GM12878 (cell line): Measurements from ENCODE around the gene REL. TPM values are rescaled to one million over a fixed set of nuclear protein-coding genes. Genes with fewer than 3 reads are reported as not detected.

Source experiments
- ATAC-seq: fragments of 200-7000 bp; cut with Tn5 transposase; 3 replicates; pipeline ENCODE4 v1.9.1; 2020; ENCODE audit warnings: mild to moderate bottlenecking, moderate library complexity
- BruUV-seq: library from RNA; stranded (reverse); fragments of 400-500 nt; replicated peaks from 2 replicates; lab custom pipeline; 2021; lab: Mats Ljungman, UMichigan
- CTCF ChIA-PET: fragments of 300-600 bp; sonication (Branson Sonifier 250); formaldehyde crosslinking; extraction: SDS; loops from one replicate; lab custom pipeline; 2021; ENCODE audit warnings: inconsistent platforms; lab: Yijun Ruan, JAX
- POLR2A ChIA-PET: fragments of 350-600 bp; formaldehyde crosslinking; extraction: SDS; loops from one replicate; lab custom pipeline; 2021; ENCODE audit warnings: inconsistent platforms; lab: Charles Lee
- RAD21 ChIA-PET: fragments of 300-600 bp; sonication (Branson Sonifier 250); formaldehyde crosslinking; loops from one replicate; lab custom pipeline; 2023; ENCODE audit warnings: antibody characterized with exemption; ENCODE audit not compliant: unreplicated experiment; lab: Charles Lee
- SMC1A ChIA-PET: fragments of 300-600 bp; sonication (Branson Sonifier 250); formaldehyde crosslinking; loops from one replicate; lab custom pipeline; 2023; ENCODE audit not compliant: unreplicated experiment, uncharacterized antibody; lab: Charles Lee
- DNase-seq: peaks from one replicate; pipeline ENCODE4 v3.0.0-alpha.2; 2011; ENCODE audit warnings: low read depth, low spot score
- FAIRE-seq: peaks from 3 replicates; lab custom pipeline; 2011; peaks lifted over from hg19 to GRCh38; lab: Jason Lieb, UNC
- H2AFZ ChIP-seq: 2 replicates; pipeline ENCODE4 v1.6.0; 2011; ENCODE audit warnings: low read depth, low read length, control low read depth; ENCODE audit not compliant: control insufficient read depth
- H3K27ac ChIP-seq: 2 replicates; pipeline ENCODE4 v1.5.1; 2011; ENCODE audit warnings: control low read depth; ENCODE audit not compliant: control insufficient read depth, insufficient read depth
- H3K27me3 ChIP-seq, 2 experiments: replicated peaks in 1 of 2; 2 replicates each; pipeline versions ENCODE4 v1.6.0 to v1.6.1; 2011; ENCODE audit warnings: low read length in 1 of 2; ENCODE audit not compliant: control insufficient read depth in 2 of 2, insufficient read depth in 2 of 2
- H3K36me3 ChIP-seq, 2 experiments: 2 replicates each; pipeline ENCODE4 v1.5.1; 2011; ENCODE audit warnings: low read length in 1 of 2; ENCODE audit not compliant: control insufficient read depth in 2 of 2, insufficient read depth in 2 of 2
- H3K4me1 ChIP-seq: 2 replicates; pipeline ENCODE4 v1.6.1; 2011; ENCODE audit warnings: mild to moderate bottlenecking, low read length, moderate library complexity, mixed read lengths; ENCODE audit not compliant: control insufficient read depth, insufficient read depth
- H3K4me2 ChIP-seq: 2 replicates; pipeline ENCODE4 v1.6.0; 2011; ENCODE audit warnings: control low read depth; ENCODE audit not compliant: control insufficient read depth, insufficient read depth
- H3K4me3 ChIP-seq: fragments of 200-600 bp; sonication (generic); 2 replicates; pipeline ENCODE4 v1.5.1; 2016
- H3K79me2 ChIP-seq: 2 replicates; pipeline ENCODE4 v1.6.0; 2011; ENCODE audit warnings: low read length; ENCODE audit not compliant: control insufficient read depth, insufficient read depth
- H3K9ac ChIP-seq: 2 replicates; pipeline ENCODE4 v1.8.0; 2011; ENCODE audit warnings: low read length, control low read depth, mixed read lengths; ENCODE audit not compliant: control insufficient read depth, insufficient read depth
- H3K9me3 ChIP-seq: replicated peaks from 3 replicates; pipeline ENCODE4 v1.5.1; 2011; ENCODE audit warnings: mild to moderate bottlenecking, low read length; ENCODE audit not compliant: control insufficient read depth, insufficient read depth
- H4K20me1 ChIP-seq: 2 replicates; pipeline ENCODE4 v1.6.0; 2011; ENCODE audit not compliant: control insufficient read depth, insufficient read depth
- BHLHE40 ChIP-seq, 2 experiments: fragments of 450-650 bp in 1 of 2; IDR thresholded peaks; 2 replicates each; pipeline ENCODE4 v1.6.1; 2011 to 2017; ENCODE audit warnings: low read depth in 2 of 2, borderline replicate concordance in 1 of 2, improper control_type of control experiment in 1 of 2, low read length in 1 of 2, mild to moderate bottlenecking in 1 of 2
- NR2C1 ChIP-seq: fragments of 450-650 bp; IDR thresholded peaks from 2 replicates; pipeline ENCODE4 v1.6.1; 2017; ENCODE audit warnings: antibody characterized with exemption, mild to moderate bottlenecking, moderate library complexity
- RUNX3 ChIP-seq: IDR thresholded peaks from 2 replicates; pipeline ENCODE4 v1.6.1; 2012; ENCODE audit warnings: low read length, inconsistent platforms
- SIX5 ChIP-seq: IDR thresholded peaks from 2 replicates; pipeline ENCODE4 v1.6.1; 2011; ENCODE audit warnings: mild to moderate bottlenecking, low read depth, low read length, moderate library complexity; ENCODE audit not compliant: severe bottlenecking
- SREBF2 ChIP-seq: IDR thresholded peaks from 2 replicates; pipeline ENCODE4 v1.6.1; 2012; ENCODE audit warnings: mild to moderate bottlenecking, low read length
- WGBS: methylation state at CpG from one replicate; pipeline ENCODE4 v1.1.6; 2016; ENCODE audit warnings: low lambda C conversion rate; ENCODE audit not compliant: insufficient replicate concordance, insufficient coverage; ENCODE audit errors: missing lambda C conversion rate; 5-methylcytosine and 5-hydroxymethylcytosine counted together
- in situ Hi-C: fragments of 300-500 bp; cut with MboI; formaldehyde crosslinking; loops from 9 replicates; pipeline ENCODE4 v1.14.3; 2018; ENCODE audit warnings: mixed read lengths
- intact Hi-C: fragments of 100-400 bp; cut with micrococcal nuclease; formaldehyde crosslinking; loops from one replicate; pipeline ENCODE4 v1.14.2; 2022; ENCODE audit not compliant: unreplicated experiment
- polyA plus RNA-seq, 11 experiments: library from polyadenylated mRNA; depleted of rRNA in 4 of 11; unstranded in 6 of 11; stranded (reverse) in 5 of 11; fragments of >200 nt; fragmentation: Nextera tagmentation in 4 of 11; fragmentation: Illumina TruSeq in 1 of 11; extraction: Ambion mirVana in 4 of 11; extraction: Trizol in 1 of 11; gene quantifications; 1 replicate in 1 of 11; 2 replicates in 10 of 11; pipeline versions ENCODE4 v1.2.1 to v1.2.3, GENCODE V29; 2011 to 2016; ENCODE audit warnings: inconsistent platforms in 2 of 11, missing spikeins in 2 of 11, low read depth in 1 of 11
- total RNA-seq, 4 experiments: library from RNA; depleted of rRNA in 3 of 4; stranded (reverse); fragments of >200 nt in 3 of 4; fragmentation: Illumina TruSeq in 1 of 4; extraction: Trizol in 1 of 4; gene quantifications; 2 replicates each; pipeline versions ENCODE4 v1.2.1 to v1.2.3, GENCODE V29; 2013 to 2021
- TF ChIP-seq, protein P1 (sequence below), 3 experiments: IDR thresholded peaks in 2 of 3; conservative IDR thresholded peaks in 1 of 3; 2 replicates each; pipeline ENCODE4 v1.5.1; 2011; ENCODE audit warnings: low read depth in 3 of 3, low read length in 3 of 3, mild to moderate bottlenecking in 3 of 3, control low read depth in 2 of 3, moderate library complexity in 2 of 3, inconsistent platforms in 1 of 3, mixed read lengths in 1 of 3; ENCODE audit not compliant: control insufficient read depth in 2 of 3, insufficient read depth in 1 of 3; ENCODE audit errors: extremely low read depth in 1 of 3
- TF ChIP-seq, protein P2 (sequence below): fragments of 450-650 bp; IDR thresholded peaks from 2 replicates; pipeline ENCODE4 v1.6.1; 2018; ENCODE audit warnings: mild to moderate bottlenecking, low read depth, moderate library complexity; ENCODE audit not compliant: partially characterized antibody
- TF ChIP-seq, protein P3 (sequence below): IDR thresholded peaks from 2 replicates; pipeline ENCODE4 v1.6.1; 2012; ENCODE audit warnings: low read length, inconsistent platforms

REL gene
- total and polyA plus RNA-seq, 10 of the 15 experiments (the other 5 are each of a cell fraction or from before 2014, with no cell fraction given) = 6.3 to 52.4 (median 26.6) TPM

DNA sequence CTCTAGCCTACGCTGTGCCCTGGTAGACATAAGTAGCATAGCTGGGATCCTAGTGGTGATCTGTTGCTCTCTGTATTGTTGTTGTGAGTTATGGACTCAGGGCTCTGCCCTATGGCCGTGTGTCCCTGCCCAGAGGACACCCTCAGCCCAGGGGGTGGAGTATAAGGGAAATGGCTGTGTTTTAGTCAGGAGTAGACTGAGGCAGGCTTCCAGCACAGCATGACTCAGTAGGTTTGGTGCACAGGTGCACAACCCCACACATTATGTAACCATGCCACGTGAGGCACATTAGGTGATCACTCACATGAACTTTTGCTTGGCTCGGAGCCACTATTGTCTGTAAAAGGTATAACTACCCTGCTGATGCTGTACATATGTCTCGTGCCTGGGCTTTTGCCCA, 76.3 kb downstream of the REL start:
- WGBS = 95% methylated on average over 5 of the region's 5 CpGs
- DNase-seq (no peak), ATAC-seq (no peak), FAIRE-seq (no peak)
- peaks cover 0 to 20% of the 10 kb centered on the region in 2 experiments; a peak in 2 of 4 replicates for H3K36me3 ChIP-seq
- no peak overlapping the region for H3K27ac ChIP-seq
- no peaks in the 10 kb centered on the region for H3K4me1 ChIP-seq
- no peak overlapping the region for H2AFZ ChIP-seq
- ChIA-PET SMC1A (interaction anchor here (1.2 to 1.8 kb wide), 3 partner anchors 8 to 41 kb away, joined by 3 to 5 read pairs (median 4); no protein-coding TSS in a partner anchor), CTCF (interaction anchor here (0.7 to 1.5 kb wide), 2 partner anchors 40 to 250 kb away, joined by 3 read pairs; no protein-coding TSS in a partner anchor), POLR2A (interaction anchor here (1.4 kb wide), 1 partner anchor 64 kb away, joined by 3 read pairs; no protein-coding TSS in a partner anchor), RAD21 (interaction anchor here (0.7 to 1.3 kb wide), 2 partner anchors 8 to 10 kb away, joined by 3 to 4 read pairs; no protein-coding TSS in a partner anchor)
- TF ChIP-seq SIX5 = no peak
- TF ChIP-seq SREBF2 = no peak
- TF ChIP-seq NR2C1 = no peak
- TF ChIP-seq RUNX3 = no peak
- TF ChIP-seq, protein P1, sequence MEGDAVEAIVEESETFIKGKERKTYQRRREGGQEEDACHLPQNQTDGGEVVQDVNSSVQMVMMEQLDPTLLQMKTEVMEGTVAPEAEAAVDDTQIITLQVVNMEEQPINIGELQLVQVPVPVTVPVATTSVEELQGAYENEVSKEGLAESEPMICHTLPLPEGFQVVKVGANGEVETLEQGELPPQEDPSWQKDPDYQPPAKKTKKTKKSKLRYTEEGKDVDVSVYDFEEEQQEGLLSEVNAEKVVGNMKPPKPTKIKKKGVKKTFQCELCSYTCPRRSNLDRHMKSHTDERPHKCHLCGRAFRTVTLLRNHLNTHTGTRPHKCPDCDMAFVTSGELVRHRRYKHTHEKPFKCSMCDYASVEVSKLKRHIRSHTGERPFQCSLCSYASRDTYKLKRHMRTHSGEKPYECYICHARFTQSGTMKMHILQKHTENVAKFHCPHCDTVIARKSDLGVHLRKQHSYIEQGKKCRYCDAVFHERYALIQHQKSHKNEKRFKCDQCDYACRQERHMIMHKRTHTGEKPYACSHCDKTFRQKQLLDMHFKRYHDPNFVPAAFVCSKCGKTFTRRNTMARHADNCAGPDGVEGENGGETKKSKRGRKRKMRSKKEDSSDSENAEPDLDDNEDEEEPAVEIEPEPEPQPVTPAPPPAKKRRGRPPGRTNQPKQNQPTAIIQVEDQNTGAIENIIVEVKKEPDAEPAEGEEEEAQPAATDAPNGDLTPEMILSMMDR (IDR thresholded peaks at IDR 0.05 in 2 of 3, conservative IDR thresholded peaks at IDR 0.05 in 1 of 3; ENCODE audit: control insufficient read depth in 2 of 3, extremely low read depth in 1 of 3, insufficient read depth in 1 of 3, low read depth in 3 of 3, low read length in 3 of 3) = no peak
- TF ChIP-seq BHLHE40 (IDR thresholded peaks at IDR 0.05; ENCODE audit: borderline replicate concordance in 1 of 2, low read depth in 2 of 2, low read length in 1 of 2) = 0 out of 4 replicates have a peak, but pooled peaks of 1 of the 2 experiments have one; percentile 36
- TF ChIP-seq, protein P2, sequence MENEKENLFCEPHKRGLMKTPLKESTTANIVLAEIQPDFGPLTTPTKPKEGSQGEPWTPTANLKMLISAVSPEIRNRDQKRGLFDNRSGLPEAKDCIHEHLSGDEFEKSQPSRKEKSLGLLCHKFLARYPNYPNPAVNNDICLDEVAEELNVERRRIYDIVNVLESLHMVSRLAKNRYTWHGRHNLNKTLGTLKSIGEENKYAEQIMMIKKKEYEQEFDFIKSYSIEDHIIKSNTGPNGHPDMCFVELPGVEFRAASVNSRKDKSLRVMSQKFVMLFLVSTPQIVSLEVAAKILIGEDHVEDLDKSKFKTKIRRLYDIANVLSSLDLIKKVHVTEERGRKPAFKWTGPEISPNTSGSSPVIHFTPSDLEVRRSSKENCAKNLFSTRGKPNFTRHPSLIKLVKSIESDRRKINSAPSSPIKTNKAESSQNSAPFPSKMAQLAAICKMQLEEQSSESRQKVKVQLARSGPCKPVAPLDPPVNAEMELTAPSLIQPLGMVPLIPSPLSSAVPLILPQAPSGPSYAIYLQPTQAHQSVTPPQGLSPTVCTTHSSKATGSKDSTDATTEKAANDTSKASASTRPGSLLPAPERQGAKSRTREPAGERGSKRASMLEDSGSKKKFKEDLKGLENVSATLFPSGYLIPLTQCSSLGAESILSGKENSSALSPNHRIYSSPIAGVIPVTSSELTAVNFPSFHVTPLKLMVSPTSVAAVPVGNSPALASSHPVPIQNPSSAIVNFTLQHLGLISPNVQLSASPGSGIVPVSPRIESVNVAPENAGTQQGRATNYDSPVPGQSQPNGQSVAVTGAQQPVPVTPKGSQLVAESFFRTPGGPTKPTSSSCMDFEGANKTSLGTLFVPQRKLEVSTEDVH = no peak
- TF ChIP-seq, protein P3, sequence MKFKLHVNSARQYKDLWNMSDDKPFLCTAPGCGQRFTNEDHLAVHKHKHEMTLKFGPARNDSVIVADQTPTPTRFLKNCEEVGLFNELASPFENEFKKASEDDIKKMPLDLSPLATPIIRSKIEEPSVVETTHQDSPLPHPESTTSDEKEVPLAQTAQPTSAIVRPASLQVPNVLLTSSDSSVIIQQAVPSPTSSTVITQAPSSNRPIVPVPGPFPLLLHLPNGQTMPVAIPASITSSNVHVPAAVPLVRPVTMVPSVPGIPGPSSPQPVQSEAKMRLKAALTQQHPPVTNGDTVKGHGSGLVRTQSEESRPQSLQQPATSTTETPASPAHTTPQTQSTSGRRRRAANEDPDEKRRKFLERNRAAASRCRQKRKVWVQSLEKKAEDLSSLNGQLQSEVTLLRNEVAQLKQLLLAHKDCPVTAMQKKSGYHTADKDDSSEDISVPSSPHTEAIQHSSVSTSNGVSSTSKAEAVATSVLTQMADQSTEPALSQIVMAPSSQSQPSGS = no peak
- no peaks in the 10 kb centered on the region for H3K9me3 ChIP-seq
- in situ Hi-C loops (no loop called here), intact Hi-C loops (no loop called here)
- H3K4me2 ChIP-seq = no peak overlapping the region
- no peaks in the 10 kb centered on the region for H4K20me1 ChIP-seq
- no TSS peak for BruUV-seq
- H3K9ac ChIP-seq = no peak overlapping the region
- no peaks in the 10 kb centered on the region for H3K79me2 ChIP-seq
- H3K27me3 ChIP-seq = no peaks in the 10 kb centered on the region
- no peak overlapping the region for H3K4me3 ChIP-seq
